Esophagus muscularis mucosa (tissue), 4 donors: ENCODE data around the gene CD69.

ENCODE experiments used
- EP300 ChIP-seq: sonication (generic); formaldehyde crosslinking; IDR thresholded peaks from one replicate; pipeline ENCODE4 v1.6.1; 2017; ENCODE audit warnings: antibody characterized with exemption
- POLR2A ChIP-seq: fragments of 450-650 bp; IDR thresholded peaks from one replicate; pipeline ENCODE4 v1.6.1; 2017; ENCODE audit warnings: antibody characterized with exemption, moderate library complexity, mild to moderate bottlenecking, low read depth
- POLR2AphosphoS5 ChIP-seq, 2 donors: sonication (generic); formaldehyde crosslinking; IDR thresholded peaks; one replicate each; pipeline ENCODE4 v1.6.1; 2017; ENCODE audit warnings: antibody characterized with exemption in 2 of 2
- TF ChIP-seq, protein P1 (sequence below), 3 experiments: fragments of 200-600 bp in 2 of 3; fragments of 450-650 bp in 1 of 3; sonication (generic) in 2 of 3; IDR thresholded peaks; one replicate each; pipeline ENCODE4 v1.5.1; 2017 to 2019; ENCODE audit warnings: antibody characterized with exemption in 3 of 3, mild to moderate bottlenecking in 2 of 3, moderate library complexity in 1 of 3

- TF ChIP-seq, protein P1, sequence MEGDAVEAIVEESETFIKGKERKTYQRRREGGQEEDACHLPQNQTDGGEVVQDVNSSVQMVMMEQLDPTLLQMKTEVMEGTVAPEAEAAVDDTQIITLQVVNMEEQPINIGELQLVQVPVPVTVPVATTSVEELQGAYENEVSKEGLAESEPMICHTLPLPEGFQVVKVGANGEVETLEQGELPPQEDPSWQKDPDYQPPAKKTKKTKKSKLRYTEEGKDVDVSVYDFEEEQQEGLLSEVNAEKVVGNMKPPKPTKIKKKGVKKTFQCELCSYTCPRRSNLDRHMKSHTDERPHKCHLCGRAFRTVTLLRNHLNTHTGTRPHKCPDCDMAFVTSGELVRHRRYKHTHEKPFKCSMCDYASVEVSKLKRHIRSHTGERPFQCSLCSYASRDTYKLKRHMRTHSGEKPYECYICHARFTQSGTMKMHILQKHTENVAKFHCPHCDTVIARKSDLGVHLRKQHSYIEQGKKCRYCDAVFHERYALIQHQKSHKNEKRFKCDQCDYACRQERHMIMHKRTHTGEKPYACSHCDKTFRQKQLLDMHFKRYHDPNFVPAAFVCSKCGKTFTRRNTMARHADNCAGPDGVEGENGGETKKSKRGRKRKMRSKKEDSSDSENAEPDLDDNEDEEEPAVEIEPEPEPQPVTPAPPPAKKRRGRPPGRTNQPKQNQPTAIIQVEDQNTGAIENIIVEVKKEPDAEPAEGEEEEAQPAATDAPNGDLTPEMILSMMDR (IDR thresholded peaks at IDR 0.05), result no peak
- no peak for TF ChIP-seq POLR2AphosphoS5 (IDR thresholded peaks at IDR 0.05)
- no peak for TF ChIP-seq POLR2A
- TF ChIP-seq EP300, result no peak
These were observed 32.9 kb downstream of the CD69 start for GRCh38 chr12:9727813-9728212.
